ENCODE data around the gene LRRC74B.
"Not testable (repeated sequence)": the region's sequence is repeated elsewhere in the genome, so short reads cannot be mapped to it uniquely, and the experiment has no call there.

LRRC74B gene

GRCh38 chr22:21030621-21031544, 14.9 kb upstream of the LRRC74B start:
- DNase-seq (ENCODE audit: insufficient read length, low spot score) (no peak), FAIRE-seq (no peak)

- no peak for DNase-seq (ENCODE audit: insufficient read length, low spot score)
- FAIRE-seq, result no peak
These were observed 14.2 kb upstream of the LRRC74B start for GRCh38 chr22:21031545-21032036.

- FAIRE-seq, result no peak
These were observed 13.5 kb upstream of the LRRC74B start, which contains the start of gene SLC7A4 for GRCh38 chr22:21032037-21032867. TSS of gene SLC7A4 (minus strand) at chr22:21032561. CDS start at chr22:21031812, 749 bp downstream.

GRCh38 chr22:21032868-21033688, 12.7 kb upstream of the LRRC74B start:
- no peak for DNase-seq (ENCODE audit: insufficient read length, low spot score)
- no peak for FAIRE-seq

More at GRCh38 chr22:21032037-21032867, 13.5 kb upstream of the LRRC74B start, which contains the start of gene SLC7A4:
- DNase-seq (ENCODE audit: insufficient read length, low spot score), result no peak

- no peak for FAIRE-seq
These were observed 11.9 kb upstream of the LRRC74B start for GRCh38 chr22:21033895-21034294.

GRCh38 chr22:21034989-21035388, 10.8 kb upstream of the LRRC74B start:
- no peak for FAIRE-seq
- DNase-seq (ENCODE audit: insufficient read length, low spot score), result no peak

More at GRCh38 chr22:21033895-21034294, 11.9 kb upstream of the LRRC74B start:
- DNase-seq (ENCODE audit: insufficient read length, low spot score), result no peak

GRCh38 chr22:21038405-21038804, 7.3 kb upstream of the LRRC74B start:
- FAIRE-seq, result no peak
- DNase-seq (ENCODE audit: insufficient read length, low spot score), result no peak

- not testable (repeated sequence) for FAIRE-seq; DNase-seq (ENCODE audit: insufficient read length, low spot score)
These were observed 6.6 kb upstream of the LRRC74B start for GRCh38 chr22:21039158-21039557.

GRCh38 chr22:21041937-21042336, 3.8 kb upstream of the LRRC74B start:
- FAIRE-seq, result no peak

GRCh38 chr22:21042978-21043859, 2.5 kb upstream of the LRRC74B start:
- DNase-seq (ENCODE audit: insufficient read length, low spot score), result no peak
- FAIRE-seq, result no peak

More at GRCh38 chr22:21041937-21042336, 3.8 kb upstream of the LRRC74B start:
- no peak for DNase-seq (ENCODE audit: insufficient read length, low spot score)

- FAIRE-seq, result no peak
- DNase-seq (ENCODE audit: insufficient read length, low spot score), result no peak
These were observed 1.7 kb upstream of the LRRC74B start for GRCh38 chr22:21043860-21044535.

GRCh38 chr22:21044931-21045584, 688 bp upstream of the LRRC74B start:
- DNase-seq (ENCODE audit: insufficient read length, low spot score) (no peak), FAIRE-seq (no peak)

- DNase-seq (ENCODE audit: insufficient read length, low spot score) (no peak), FAIRE-seq (no peak)
These were observed 1.4 kb downstream of the LRRC74B start for GRCh38 chr22:21047035-21047661.

GRCh38 chr22:21047730-21048129, 2.0 kb downstream of the LRRC74B start:
- no peak for DNase-seq (ENCODE audit: insufficient read length, low spot score)
- FAIRE-seq, result no peak

GRCh38 chr22:21048448-21048847, 2.7 kb downstream of the LRRC74B start:
- not testable (repeated sequence) for FAIRE-seq

GRCh38 chr22:21048965-21049364, 3.2 kb downstream of the LRRC74B start:
- FAIRE-seq; DNase-seq (ENCODE audit: insufficient read length, low spot score): not testable (repeated sequence)

More at GRCh38 chr22:21048448-21048847, 2.7 kb downstream of the LRRC74B start:
- DNase-seq (ENCODE audit: insufficient read length, low spot score), result not testable (repeated sequence)

- FAIRE-seq (no peak), DNase-seq (ENCODE audit: insufficient read length, low spot score) (no peak)
These were observed 5.5 kb downstream of the LRRC74B start for GRCh38 chr22:21051145-21051830.
